ENCODE measurements around the gene VRK1.

VRK1 gene

DNA sequence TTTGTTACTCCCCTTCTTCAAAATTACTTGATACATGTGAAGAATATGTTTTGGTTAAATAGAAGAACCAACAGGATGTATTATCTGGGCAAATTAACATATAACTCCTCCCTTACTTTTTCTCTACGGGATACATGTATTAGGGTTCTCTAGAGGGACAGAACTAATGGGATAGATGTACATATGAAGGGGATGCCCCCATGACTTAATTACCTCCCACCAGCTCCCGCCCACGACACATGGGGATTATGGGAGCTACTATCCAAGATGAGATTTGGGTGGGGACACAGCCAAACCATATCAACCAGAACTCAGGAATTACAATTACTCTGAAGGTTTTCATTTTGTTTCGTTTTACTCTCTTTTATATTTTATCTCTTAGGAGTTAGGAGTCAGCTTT lies 41.3 kb downstream of the VRK1 start:
- no peaks in the 10 kb centered on the region for H3K27me3 ChIP-seq (ENCODE audit: insufficient read depth, low read depth)
- no peaks in the 10 kb centered on the region for H3K4me1 ChIP-seq (ENCODE audit: low read depth, poor library complexity, severe bottlenecking)
- H4K20me1 ChIP-seq (ENCODE audit: insufficient read depth): 0 out of 2 replicates have a peak, but pooled peaks cover 3% of the 10 kb centered on the region
- no peak overlapping the region for H3K27ac ChIP-seq
- H3K4me3 ChIP-seq (IDR thresholded peaks at IDR 0.05; ENCODE audit: insufficient read depth, low read depth, low read length): no peak overlapping the region
- no peak overlapping the region for H2AFZ ChIP-seq (ENCODE audit: low read depth)
- no peaks in the 10 kb centered on the region for H3K79me2 ChIP-seq (ENCODE audit: insufficient read depth, low read depth)
- no peaks in the 10 kb centered on the region for H3K36me3 ChIP-seq (ENCODE audit: insufficient read depth)
- H3K9ac ChIP-seq: no peak overlapping the region
- H3K4me2 ChIP-seq: no peak overlapping the region
- TF ChIP-seq CTCF (conservative IDR thresholded peaks at IDR 0.05; ENCODE audit: low read depth, low read length): no peak

GRCh38 chr14:96839251-96839650 lies 42.1 kb downstream of the VRK1 start:
- H3K36me3 ChIP-seq (ENCODE audit: insufficient read depth): no peaks in the 10 kb centered on the region
- no peak overlapping the region for H3K9ac ChIP-seq
- no peaks in the 10 kb centered on the region for H3K79me2 ChIP-seq (ENCODE audit: insufficient read depth, low read depth)
- no peak overlapping the region for H3K4me3 ChIP-seq (IDR thresholded peaks at IDR 0.05; ENCODE audit: insufficient read depth, low read depth, low read length)
- 0 out of 2 replicates have a peak, but pooled peaks cover 3% of the 10 kb centered on the region for H4K20me1 ChIP-seq (ENCODE audit: insufficient read depth)
- no peak for TF ChIP-seq CTCF (conservative IDR thresholded peaks at IDR 0.05; ENCODE audit: low read depth, low read length)
- H3K4me2 ChIP-seq: no peak overlapping the region
- H2AFZ ChIP-seq (ENCODE audit: low read depth): no peak overlapping the region
- H3K27me3 ChIP-seq (ENCODE audit: insufficient read depth, low read depth): no peaks in the 10 kb centered on the region
- no peaks in the 10 kb centered on the region for H3K4me1 ChIP-seq (ENCODE audit: low read depth, poor library complexity, severe bottlenecking)
- no peak overlapping the region for H3K27ac ChIP-seq

DNA sequence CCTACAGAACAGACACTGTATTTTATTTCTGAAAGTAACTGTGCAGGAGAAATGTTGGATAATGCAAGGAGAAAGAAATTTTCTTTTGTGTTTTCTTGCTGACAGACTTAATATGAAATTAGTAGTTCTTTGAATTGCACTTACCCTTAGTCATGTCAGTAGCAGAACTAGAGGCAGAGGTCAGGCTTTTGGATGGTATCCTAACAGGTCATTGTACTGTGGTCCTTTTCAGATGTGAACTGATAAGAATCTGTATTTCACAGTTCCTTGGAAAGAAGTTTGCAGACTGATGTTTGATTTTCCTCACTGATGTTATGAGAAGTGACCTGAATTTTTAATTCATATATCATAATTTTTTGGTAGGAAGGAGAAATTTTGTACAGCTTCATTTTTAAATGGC lies 46.0 kb downstream of the VRK1 start:
- no peak overlapping the region for H3K4me3 ChIP-seq (IDR thresholded peaks at IDR 0.05; ENCODE audit: insufficient read depth, low read depth, low read length)
- no peak overlapping the region for H3K4me2 ChIP-seq
- 0 out of 2 replicates have a peak, but pooled peaks cover 3% of the 10 kb centered on the region for H4K20me1 ChIP-seq (ENCODE audit: insufficient read depth)
- H3K27ac ChIP-seq: no peak overlapping the region
- H3K9ac ChIP-seq: no peak overlapping the region
- no peaks in the 10 kb centered on the region for H3K79me2 ChIP-seq (ENCODE audit: insufficient read depth, low read depth)
- H3K27me3 ChIP-seq (ENCODE audit: insufficient read depth, low read depth): no peaks in the 10 kb centered on the region
- H2AFZ ChIP-seq (ENCODE audit: low read depth): no peak overlapping the region
- H3K4me1 ChIP-seq (ENCODE audit: low read depth, poor library complexity, severe bottlenecking): no peaks in the 10 kb centered on the region
- H3K36me3 ChIP-seq (ENCODE audit: insufficient read depth): no peaks in the 10 kb centered on the region
- TF ChIP-seq CTCF (conservative IDR thresholded peaks at IDR 0.05; ENCODE audit: low read depth, low read length): no peak

GRCh38 chr14:96844857-96845570 lies 47.8 kb downstream of the VRK1 start:
- H3K9ac ChIP-seq: no peak overlapping the region
- H3K79me2 ChIP-seq (ENCODE audit: insufficient read depth, low read depth): no peaks in the 10 kb centered on the region
- no peaks in the 10 kb centered on the region for H3K4me1 ChIP-seq (ENCODE audit: low read depth, poor library complexity, severe bottlenecking)
- no peaks in the 10 kb centered on the region for H3K36me3 ChIP-seq (ENCODE audit: insufficient read depth)
- H3K27me3 ChIP-seq (ENCODE audit: insufficient read depth, low read depth): no peaks in the 10 kb centered on the region
- no peak overlapping the region for H2AFZ ChIP-seq (ENCODE audit: low read depth)
- TF ChIP-seq CTCF (conservative IDR thresholded peaks at IDR 0.05; ENCODE audit: low read depth, low read length): no peak
- H3K27ac ChIP-seq: no peak overlapping the region
- H3K4me3 ChIP-seq (IDR thresholded peaks at IDR 0.05; ENCODE audit: insufficient read depth, low read depth, low read length): no peak overlapping the region
- no peak overlapping the region for H3K4me2 ChIP-seq
- H4K20me1 ChIP-seq (ENCODE audit: insufficient read depth): 0 out of 2 replicates have a peak, but pooled peaks cover 3% of the 10 kb centered on the region

All from KMS-11 (cell line).